ENCODE results near the gene NUTM2B.
"Not testable (repeated sequence)": the region's sequence is repeated elsewhere in the genome, so short reads cannot be mapped to it uniquely, and the experiment has no call there.

NUTM2B gene
- 0.17 to 0.39 (median 0.26) reads per million in 3 donors for total RNA-seq

- not testable (repeated sequence) for H3K27me3 ChIP-seq (replicated peaks; ENCODE audit: control insufficient read depth, insufficient read depth, low read length, poor library complexity, severe bottlenecking); H3K9me3 ChIP-seq (ENCODE audit: control insufficient read depth, low read length); H3K4me3 ChIP-seq (ENCODE audit: insufficient read depth, low read depth, low read length, poor library complexity, severe bottlenecking)
Observed at GRCh38 chr10:79702927-79703326, at the start of gene NUTM2B. Gene NUTM2B (plus strand): TSS chr10:79703227. CDS start chr10:79703610, 383 bp downstream.

GRCh38 chr10:79663287-79663686 is 39.7 kb upstream of the NUTM2B start:
- not testable (repeated sequence) for DNase-seq; H3K27me3 ChIP-seq (replicated peaks; ENCODE audit: control insufficient read depth, insufficient read depth, low read length, poor library complexity, severe bottlenecking); H3K4me3 ChIP-seq (ENCODE audit: insufficient read depth, low read depth, low read length, poor library complexity, severe bottlenecking); H3K36me3 ChIP-seq (ENCODE audit: control insufficient read depth, insufficient read depth, low read length); H3K27ac ChIP-seq (ENCODE audit: insufficient read depth, low read length, poor library complexity, severe bottlenecking); H3K9me3 ChIP-seq (ENCODE audit: control insufficient read depth, low read length); H3K4me1 ChIP-seq (ENCODE audit: control insufficient read depth, insufficient read depth, low read length, poor library complexity, severe bottlenecking)

More at GRCh38 chr10:79702927-79703326, at the start of gene NUTM2B:
- H3K36me3 ChIP-seq (ENCODE audit: control insufficient read depth, insufficient read depth, low read length); H3K4me1 ChIP-seq (ENCODE audit: control insufficient read depth, insufficient read depth, low read length, poor library complexity, severe bottlenecking); DNase-seq; H3K27ac ChIP-seq (ENCODE audit: insufficient read depth, low read length, poor library complexity, severe bottlenecking): not testable (repeated sequence)

GRCh38 chr10:79664686-79665085 is 38.3 kb upstream of the NUTM2B start:
- H3K27ac ChIP-seq (ENCODE audit: insufficient read depth, low read length, poor library complexity, severe bottlenecking); H3K4me1 ChIP-seq (ENCODE audit: control insufficient read depth, insufficient read depth, low read length, poor library complexity, severe bottlenecking); H3K4me3 ChIP-seq (ENCODE audit: insufficient read depth, low read depth, low read length, poor library complexity, severe bottlenecking); DNase-seq; H3K27me3 ChIP-seq (replicated peaks; ENCODE audit: control insufficient read depth, insufficient read depth, low read length, poor library complexity, severe bottlenecking); H3K9me3 ChIP-seq (ENCODE audit: control insufficient read depth, low read length); H3K36me3 ChIP-seq (ENCODE audit: control insufficient read depth, insufficient read depth, low read length): not testable (repeated sequence)

GRCh38 chr10:79669248-79669788 is 33.7 kb upstream of the NUTM2B start:
- H3K27ac ChIP-seq (ENCODE audit: insufficient read depth, low read length, poor library complexity, severe bottlenecking); H3K36me3 ChIP-seq (ENCODE audit: control insufficient read depth, insufficient read depth, low read length); H3K27me3 ChIP-seq (replicated peaks; ENCODE audit: control insufficient read depth, insufficient read depth, low read length, poor library complexity, severe bottlenecking); H3K4me3 ChIP-seq (ENCODE audit: insufficient read depth, low read depth, low read length, poor library complexity, severe bottlenecking); H3K4me1 ChIP-seq (ENCODE audit: control insufficient read depth, insufficient read depth, low read length, poor library complexity, severe bottlenecking); DNase-seq; H3K9me3 ChIP-seq (ENCODE audit: control insufficient read depth, low read length): not testable (repeated sequence)

- DNase-seq; H3K27ac ChIP-seq (ENCODE audit: insufficient read depth, low read length, poor library complexity, severe bottlenecking); H3K27me3 ChIP-seq (replicated peaks; ENCODE audit: control insufficient read depth, insufficient read depth, low read length, poor library complexity, severe bottlenecking); H3K9me3 ChIP-seq (ENCODE audit: control insufficient read depth, low read length); H3K4me3 ChIP-seq (ENCODE audit: insufficient read depth, low read depth, low read length, poor library complexity, severe bottlenecking); H3K36me3 ChIP-seq (ENCODE audit: control insufficient read depth, insufficient read depth, low read length); H3K4me1 ChIP-seq (ENCODE audit: control insufficient read depth, insufficient read depth, low read length, poor library complexity, severe bottlenecking): not testable (repeated sequence)
Observed at GRCh38 chr10:79674878-79675277, 28.1 kb upstream of the NUTM2B start.

GRCh38 chr10:79683026-79683883 is 19.8 kb upstream of the NUTM2B start:
- not testable (repeated sequence) for H3K27me3 ChIP-seq (replicated peaks; ENCODE audit: control insufficient read depth, insufficient read depth, low read length, poor library complexity, severe bottlenecking); H3K9me3 ChIP-seq (ENCODE audit: control insufficient read depth, low read length); H3K4me1 ChIP-seq (ENCODE audit: control insufficient read depth, insufficient read depth, low read length, poor library complexity, severe bottlenecking); H3K4me3 ChIP-seq (ENCODE audit: insufficient read depth, low read depth, low read length, poor library complexity, severe bottlenecking); H3K27ac ChIP-seq (ENCODE audit: insufficient read depth, low read length, poor library complexity, severe bottlenecking); DNase-seq; H3K36me3 ChIP-seq (ENCODE audit: control insufficient read depth, insufficient read depth, low read length)

GRCh38 chr10:79683884-79684720 is 18.9 kb upstream of the NUTM2B start:
- H3K4me3 ChIP-seq (ENCODE audit: insufficient read depth, low read depth, low read length, poor library complexity, severe bottlenecking); H3K27me3 ChIP-seq (replicated peaks; ENCODE audit: control insufficient read depth, insufficient read depth, low read length, poor library complexity, severe bottlenecking); DNase-seq; H3K4me1 ChIP-seq (ENCODE audit: control insufficient read depth, insufficient read depth, low read length, poor library complexity, severe bottlenecking); H3K9me3 ChIP-seq (ENCODE audit: control insufficient read depth, low read length); H3K36me3 ChIP-seq (ENCODE audit: control insufficient read depth, insufficient read depth, low read length); H3K27ac ChIP-seq (ENCODE audit: insufficient read depth, low read length, poor library complexity, severe bottlenecking): not testable (repeated sequence)

- not testable (repeated sequence) for H3K27me3 ChIP-seq (replicated peaks; ENCODE audit: control insufficient read depth, insufficient read depth, low read length, poor library complexity, severe bottlenecking); H3K36me3 ChIP-seq (ENCODE audit: control insufficient read depth, insufficient read depth, low read length); H3K27ac ChIP-seq (ENCODE audit: insufficient read depth, low read length, poor library complexity, severe bottlenecking); H3K9me3 ChIP-seq (ENCODE audit: control insufficient read depth, low read length); H3K4me1 ChIP-seq (ENCODE audit: control insufficient read depth, insufficient read depth, low read length, poor library complexity, severe bottlenecking); H3K4me3 ChIP-seq (ENCODE audit: insufficient read depth, low read depth, low read length, poor library complexity, severe bottlenecking)
- DNase-seq: peak; percentile 8 to 34 (median 18)
Observed at GRCh38 chr10:79685044-79685685, 17.9 kb upstream of the NUTM2B start.

GRCh38 chr10:79686595-79686994 is 16.4 kb upstream of the NUTM2B start:
- not testable (repeated sequence) for H3K36me3 ChIP-seq (ENCODE audit: control insufficient read depth, insufficient read depth, low read length)

More at GRCh38 chr10:79686595-79686994, 16.4 kb upstream of the NUTM2B start:
- not testable (repeated sequence) for H3K9me3 ChIP-seq (ENCODE audit: control insufficient read depth, low read length); DNase-seq; H3K4me3 ChIP-seq (ENCODE audit: insufficient read depth, low read depth, low read length, poor library complexity, severe bottlenecking); H3K4me1 ChIP-seq (ENCODE audit: control insufficient read depth, insufficient read depth, low read length, poor library complexity, severe bottlenecking); H3K27ac ChIP-seq (ENCODE audit: insufficient read depth, low read length, poor library complexity, severe bottlenecking); H3K27me3 ChIP-seq (replicated peaks; ENCODE audit: control insufficient read depth, insufficient read depth, low read length, poor library complexity, severe bottlenecking)

All from effector memory CD4-positive, alpha-beta T cell (primary cell).